ENCODE data around the gene GNAT2. TPM values are rescaled to one million over a fixed set of nuclear protein-coding genes. Genes with fewer than 3 reads are reported as not detected.

GNAT2 gene
- total and polyA plus RNA-seq, 2 donors (not counting 1 experiment from before 2014, with no cell fraction given): 0.17 to 0.22 TPM

DNA sequence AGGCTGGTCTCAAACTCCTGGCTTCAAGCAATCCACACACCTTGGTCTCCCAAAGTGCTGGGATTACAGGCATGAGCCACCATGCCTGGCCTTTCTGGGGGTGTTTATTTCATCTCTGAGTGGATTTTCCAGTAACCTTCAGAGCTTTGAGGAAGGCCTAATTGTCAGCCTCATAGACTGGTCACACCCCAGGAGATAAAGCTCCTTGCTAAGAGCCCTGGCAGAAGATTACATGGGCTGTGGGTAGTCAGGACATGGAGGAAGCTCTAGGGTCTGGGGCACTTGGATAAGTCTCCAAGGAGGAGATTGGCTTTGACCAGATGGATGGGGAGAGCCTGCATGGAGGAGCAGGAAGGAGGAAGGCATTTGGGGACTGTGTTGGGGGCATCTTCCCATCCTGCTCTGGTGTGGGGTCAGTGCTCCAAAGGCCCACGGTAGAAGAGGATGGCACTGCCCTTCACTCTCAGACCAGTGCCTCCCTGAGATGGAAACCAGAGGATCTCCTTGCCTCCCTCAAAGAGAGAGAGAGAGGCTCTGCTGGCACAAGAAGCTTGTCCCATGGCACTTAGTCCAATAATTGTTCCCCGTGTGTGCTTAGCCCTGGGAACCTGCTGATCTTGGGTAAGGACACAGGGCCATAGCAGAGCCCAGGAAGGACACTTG, 21.8 kb upstream of the GNAT2 start:
- Histone ChIP-seq H3K4me3 (replicated peaks in 1 of 4; ENCODE audit: control extremely low read depth in 1 of 4, insufficient read depth in 1 of 4, low read depth in 3 of 4, low read length in 4 of 4) (no peak overlapping the region), H3K4me1 (ENCODE audit: control insufficient read depth, extremely low read depth, insufficient read depth, low read length) (peaks cover 6% of the 10 kb centered on the region), H3K27me3 (ENCODE audit: control insufficient read depth, insufficient read depth, low read length) (no peaks in the 10 kb centered on the region), H3K9ac (ENCODE audit: insufficient read depth, low read length) (no peak overlapping the region), H3K9me3 (ENCODE audit: control insufficient read depth, insufficient read depth, low read depth, low read length) (no peaks in the 10 kb centered on the region), H4K20me1 (ENCODE audit: control insufficient read depth, extremely low read depth, insufficient read depth, low read length) (no peaks in the 10 kb centered on the region), H3K4me2 (ENCODE audit: extremely low read depth, insufficient read depth, low read length) (no peak overlapping the region), H2AFZ (ENCODE audit: low read length) (no peak overlapping the region), H3K79me2 (ENCODE audit: control insufficient read depth, insufficient read depth, low read length) (no peaks in the 10 kb centered on the region), H3K36me3 (ENCODE audit: control insufficient read depth, insufficient read depth, low read length) (no peaks in the 10 kb centered on the region), H3K27ac (ENCODE audit: insufficient read depth, low read length) (no peak overlapping the region)
- TF ChIP-seq EZH2 (IDR thresholded peaks at IDR 0.05; ENCODE audit: low read length, missing control alignments): no peak
- no peak for DNase-seq (ENCODE audit: low read depth in 2 of 2)

GRCh38 chr1:109640285-109640865, 21.0 kb upstream of the GNAT2 start:
- H3K4me3 ChIP-seq (replicated peaks in 1 of 4; ENCODE audit: control extremely low read depth in 1 of 4, insufficient read depth in 1 of 4, low read depth in 3 of 4, low read length in 4 of 4): no peak overlapping the region

DNA sequence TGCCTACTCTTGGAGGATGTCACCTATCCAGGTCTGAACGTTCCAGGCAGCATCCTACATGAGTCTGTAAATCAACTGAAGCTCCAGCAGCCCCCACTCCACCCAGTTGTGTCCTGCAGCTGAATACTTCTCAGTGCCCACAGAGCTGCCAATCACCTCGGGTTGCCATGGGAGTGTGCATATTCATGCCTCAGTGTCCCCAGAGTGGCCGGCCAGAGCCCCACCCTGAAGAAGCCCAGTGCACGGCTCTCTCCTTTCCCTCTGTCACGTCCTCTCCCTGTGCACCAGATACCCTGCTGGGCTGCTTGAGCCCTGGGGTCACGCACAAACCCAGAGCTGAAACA, 20.4 kb upstream of the GNAT2 start:
- no peak overlapping the region for H3K4me2 ChIP-seq (ENCODE audit: extremely low read depth, insufficient read depth, low read length)
- no peaks in the 10 kb centered on the region for H4K20me1 ChIP-seq (ENCODE audit: control insufficient read depth, extremely low read depth, insufficient read depth, low read length)
- no peak for DNase-seq (ENCODE audit: low read depth in 2 of 2)
- H3K4me3 ChIP-seq (replicated peaks in 1 of 4; ENCODE audit: control extremely low read depth in 1 of 4, insufficient read depth in 1 of 4, low read depth in 3 of 4, low read length in 4 of 4): no peak overlapping the region
- no peaks in the 10 kb centered on the region for H3K9me3 ChIP-seq (ENCODE audit: control insufficient read depth, insufficient read depth, low read depth, low read length)
- H3K27me3 ChIP-seq (ENCODE audit: control insufficient read depth, insufficient read depth, low read length): no peaks in the 10 kb centered on the region
- TF ChIP-seq, protein P1, sequence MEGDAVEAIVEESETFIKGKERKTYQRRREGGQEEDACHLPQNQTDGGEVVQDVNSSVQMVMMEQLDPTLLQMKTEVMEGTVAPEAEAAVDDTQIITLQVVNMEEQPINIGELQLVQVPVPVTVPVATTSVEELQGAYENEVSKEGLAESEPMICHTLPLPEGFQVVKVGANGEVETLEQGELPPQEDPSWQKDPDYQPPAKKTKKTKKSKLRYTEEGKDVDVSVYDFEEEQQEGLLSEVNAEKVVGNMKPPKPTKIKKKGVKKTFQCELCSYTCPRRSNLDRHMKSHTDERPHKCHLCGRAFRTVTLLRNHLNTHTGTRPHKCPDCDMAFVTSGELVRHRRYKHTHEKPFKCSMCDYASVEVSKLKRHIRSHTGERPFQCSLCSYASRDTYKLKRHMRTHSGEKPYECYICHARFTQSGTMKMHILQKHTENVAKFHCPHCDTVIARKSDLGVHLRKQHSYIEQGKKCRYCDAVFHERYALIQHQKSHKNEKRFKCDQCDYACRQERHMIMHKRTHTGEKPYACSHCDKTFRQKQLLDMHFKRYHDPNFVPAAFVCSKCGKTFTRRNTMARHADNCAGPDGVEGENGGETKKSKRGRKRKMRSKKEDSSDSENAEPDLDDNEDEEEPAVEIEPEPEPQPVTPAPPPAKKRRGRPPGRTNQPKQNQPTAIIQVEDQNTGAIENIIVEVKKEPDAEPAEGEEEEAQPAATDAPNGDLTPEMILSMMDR (conservative IDR thresholded peaks at IDR 0.05 in 1 of 2, IDR thresholded peaks at IDR 0.05 in 1 of 2; ENCODE audit: low read depth in 1 of 2, low read length in 2 of 2): no peak
- TF ChIP-seq EZH2 (IDR thresholded peaks at IDR 0.05; ENCODE audit: low read length, missing control alignments): no peak
- H3K4me1 ChIP-seq (ENCODE audit: control insufficient read depth, extremely low read depth, insufficient read depth, low read length): peaks cover 10% of the 10 kb centered on the region
- H3K9ac ChIP-seq (ENCODE audit: insufficient read depth, low read length): no peak overlapping the region
- H3K79me2 ChIP-seq (ENCODE audit: control insufficient read depth, insufficient read depth, low read length): no peaks in the 10 kb centered on the region
- H2AFZ ChIP-seq (ENCODE audit: low read length): no peak overlapping the region
- no peaks in the 10 kb centered on the region for H3K36me3 ChIP-seq (ENCODE audit: control insufficient read depth, insufficient read depth, low read length)
- H3K27ac ChIP-seq (ENCODE audit: insufficient read depth, low read length): no peak overlapping the region

More at GRCh38 chr1:109640285-109640865, 21.0 kb upstream of the GNAT2 start:
- Histone ChIP-seq H3K4me2 (ENCODE audit: extremely low read depth, insufficient read depth, low read length) (no peak overlapping the region), H2AFZ (ENCODE audit: low read length) (no peak overlapping the region), H3K27ac (ENCODE audit: insufficient read depth, low read length) (no peak overlapping the region), H3K9me3 (ENCODE audit: control insufficient read depth, insufficient read depth, low read depth, low read length) (no peaks in the 10 kb centered on the region), H3K4me1 (ENCODE audit: control insufficient read depth, extremely low read depth, insufficient read depth, low read length) (peaks cover 10% of the 10 kb centered on the region), H3K9ac (ENCODE audit: insufficient read depth, low read length) (no peak overlapping the region), H3K36me3 (ENCODE audit: control insufficient read depth, insufficient read depth, low read length) (no peaks in the 10 kb centered on the region), H3K27me3 (ENCODE audit: control insufficient read depth, insufficient read depth, low read length) (no peaks in the 10 kb centered on the region), H3K79me2 (ENCODE audit: control insufficient read depth, insufficient read depth, low read length) (no peaks in the 10 kb centered on the region), H4K20me1 (ENCODE audit: control insufficient read depth, extremely low read depth, insufficient read depth, low read length) (no peaks in the 10 kb centered on the region)
- peak; percentile 36 to 66 for DNase-seq (ENCODE audit: low read depth in 2 of 2)
- TF ChIP-seq, protein P1 (conservative IDR thresholded peaks at IDR 0.05 in 1 of 2, IDR thresholded peaks at IDR 0.05 in 1 of 2; ENCODE audit: low read depth in 1 of 2, low read length in 2 of 2): peak; percentile 72 to 97
- no peak for TF ChIP-seq EZH2 (IDR thresholded peaks at IDR 0.05; ENCODE audit: low read length, missing control alignments)
